ENCODE data around the gene RRBP1.

The RRBP1 gene

GRCh38 chr20:17716331-17716730, 34.3 kb upstream of the RRBP1 start:
- Mint-ChIP-seq H3K36me3 (ENCODE audit: low read depth) (no peaks in the 10 kb centered on the region), H3K4me1 (peaks cover 22% of the 10 kb centered on the region), H3K27me3 (ENCODE audit: low read depth) (no peaks in the 10 kb centered on the region), H3K9me3 (no peaks in the 10 kb centered on the region), H3K4me3 (no peak overlapping the region), H3K27ac (no peak overlapping the region)
- TF ChIP-seq CTCF (IDR thresholded peaks at IDR 0.05; ENCODE audit: unreplicated experiment in 3 of 3): no peak

GRCh38 chr20:17715075-17715474, 33.0 kb upstream of the RRBP1 start:
- Mint-ChIP-seq H3K36me3 (ENCODE audit: low read depth) (no peaks in the 10 kb centered on the region), H3K27ac (peak overlapping the region in 2 of 3 experiments; percentile 43 to 65), H3K4me1 (peaks cover 34% of the 10 kb centered on the region), H3K27me3 (ENCODE audit: low read depth) (no peaks in the 10 kb centered on the region), H3K9me3 (no peaks in the 10 kb centered on the region), H3K4me3 (no peak overlapping the region)
- no peak for TF ChIP-seq CTCF (IDR thresholded peaks at IDR 0.05; ENCODE audit: unreplicated experiment in 3 of 3)

- Mint-ChIP-seq H3K36me3 (ENCODE audit: low read depth) (no peaks in the 10 kb centered on the region), H3K4me3 (no peak overlapping the region), H3K27me3 (ENCODE audit: low read depth) (no peaks in the 10 kb centered on the region), H3K27ac (peak overlapping the region; percentile 2 to 78 (median 42)), H3K9me3 (no peaks in the 10 kb centered on the region), H3K4me1 (peaks cover 38% of the 10 kb centered on the region)
- TF ChIP-seq CTCF (IDR thresholded peaks at IDR 0.05; ENCODE audit: unreplicated experiment in 3 of 3): no peak
These were observed 32.6 kb upstream of the RRBP1 start for GRCh38 chr20:17714597-17714996.

GRCh38 chr20:17712708-17713107, 30.7 kb upstream of the RRBP1 start:
- Mint-ChIP-seq H3K27me3 (ENCODE audit: low read depth) (no peaks in the 10 kb centered on the region), H3K36me3 (ENCODE audit: low read depth) (no peaks in the 10 kb centered on the region), H3K27ac (peak overlapping the region; percentile 58 to 98 (median 97)), H3K4me1 (peaks cover 46% of the 10 kb centered on the region), H3K9me3 (no peaks in the 10 kb centered on the region), H3K4me3 (no peak overlapping the region)
- TF ChIP-seq CTCF (IDR thresholded peaks at IDR 0.05; ENCODE audit: unreplicated experiment in 3 of 3): no peak

- H3K9me3 Mint-ChIP-seq: no peaks in the 10 kb centered on the region
These were observed 30.2 kb upstream of the RRBP1 start for GRCh38 chr20:17712201-17712600.

More at GRCh38 chr20:17712201-17712600, 30.2 kb upstream of the RRBP1 start:
- H3K36me3 Mint-ChIP-seq (ENCODE audit: low read depth): no peaks in the 10 kb centered on the region
- peak overlapping the region; percentile 58 to 98 (median 97) for H3K27ac Mint-ChIP-seq
- TF ChIP-seq CTCF (IDR thresholded peaks at IDR 0.05; ENCODE audit: unreplicated experiment in 3 of 3): no peak
- no peaks in the 10 kb centered on the region for H3K27me3 Mint-ChIP-seq (ENCODE audit: low read depth)
- H3K4me3 Mint-ChIP-seq: no peak overlapping the region
- peaks cover 46% of the 10 kb centered on the region for H3K4me1 Mint-ChIP-seq
